SK-N-SH treated with all-trans-retinoic acid at 6 μM for 48 hours (cell line): ENCODE data around the gene IGF2R.

Source experiments
- ARNTL ChIP-seq: fragments of 450-650 bp; formaldehyde crosslinking; IDR thresholded peaks from 2 replicates; pipeline ENCODE4 v1.5.0; 2020; ENCODE audit warnings: low read depth, mild to moderate bottlenecking, moderate library complexity, borderline replicate concordance
- BACH2 ChIP-seq: fragments of 250-450 bp; sonication (Bioruptor Pico); IDR thresholded peaks from 2 replicates; pipeline ENCODE4 v1.9.0; 2021; ENCODE audit warnings: mild to moderate bottlenecking, borderline replicate concordance
- CREB5 ChIP-seq: fragments of 250-450 bp; sonication (Bioruptor Pico); IDR thresholded peaks from 2 replicates; pipeline ENCODE4 v1.5.1; 2020; ENCODE audit warnings: low read depth, mild to moderate bottlenecking, moderate library complexity
- GLIS3 ChIP-seq: fragments of 250-450 bp; sonication (Bioruptor Pico); IDR thresholded peaks from 2 replicates; pipeline ENCODE4 v1.5.0; 2020; ENCODE audit warnings: mild to moderate bottlenecking, moderate library complexity
- OSR1 ChIP-seq: fragments of 250-450 bp; sonication (Bioruptor Pico); IDR thresholded peaks from 2 replicates; pipeline ENCODE4 v1.8.0; 2022; ENCODE audit warnings: moderate library complexity, mild to moderate bottlenecking, inconsistent platforms
- RARB ChIP-seq: fragments of 250-450 bp; sonication (Bioruptor Pico); IDR thresholded peaks from 2 replicates; pipeline ENCODE4 v1.8.0; 2021; ENCODE audit warnings: mild to moderate bottlenecking, moderate library complexity
- ZC3H10 ChIP-seq: fragments of 250-450 bp; sonication (Bioruptor Pico); IDR thresholded peaks from 2 replicates; pipeline ENCODE4 v1.5.1; 2021; ENCODE audit warnings: mild to moderate bottlenecking, moderate library complexity
- ZNF565 ChIP-seq: fragments of 450-650 bp; formaldehyde crosslinking; conservative IDR thresholded peaks from 2 replicates; pipeline ENCODE4 v1.5.0; 2020; ENCODE audit warnings: low read depth, mild to moderate bottlenecking, moderate library complexity
- ZNF8 ChIP-seq: fragments of 450-650 bp; formaldehyde crosslinking; IDR thresholded peaks from 2 replicates; pipeline ENCODE4 v1.5.0; 2020; ENCODE audit warnings: mild to moderate bottlenecking, moderate library complexity

GRCh38 chr6:160054913-160055312 is 86.0 kb downstream of the IGF2R start:
- TF ChIP-seq ZNF8 (CRISPR knock-in tag) (no peak), CREB5 (CRISPR knock-in tag) (no peak), ARNTL (CRISPR knock-in tag) (no peak), RARB (CRISPR knock-in tag) (no peak), OSR1 (no peak), ZC3H10 (CRISPR knock-in tag) (no peak), GLIS3 (CRISPR knock-in tag) (no peak), ZNF565 (CRISPR knock-in tag) (no peak), BACH2 (CRISPR knock-in tag) (no peak)
